ENCODE results near the gene PRMT2.

DNA sequence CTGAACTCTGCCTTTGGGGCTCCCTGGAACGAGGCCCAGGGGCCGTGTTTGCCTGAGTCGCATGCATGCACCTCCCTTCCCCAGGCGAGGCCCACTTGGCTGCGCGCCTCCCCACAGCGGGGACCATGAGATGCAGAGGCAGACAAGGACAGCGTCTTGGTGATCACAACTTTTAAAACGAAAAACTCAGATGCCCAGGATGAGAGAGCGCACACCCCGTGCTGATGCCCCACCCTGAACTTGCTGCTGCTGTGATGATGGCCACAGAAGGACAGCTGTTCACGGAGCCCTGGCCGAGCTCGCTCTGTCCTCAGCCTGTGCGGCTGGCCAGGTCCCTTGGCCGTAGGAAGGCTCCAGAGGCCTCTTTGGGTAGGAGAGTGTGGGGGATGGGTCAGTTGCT, 11.4 kb upstream of the PRMT2 start:
- TF ChIP-seq CTCF (IDR thresholded peaks at IDR 0.05) = no peak
- no peak for TF ChIP-seq EZH2 (IDR thresholded peaks at IDR 0.05)
- no peak for TF ChIP-seq EZH2phosphoT487 (IDR thresholded peaks at IDR 0.05)
